Calu3 (cell line): ENCODE measurements around the gene FRMD5. TPM values are rescaled to one million over a fixed set of nuclear protein-coding genes. Genes with fewer than 3 reads are reported as not detected.

Experiments used
- BruUV-seq: library from RNA; stranded (reverse); fragments of 400-500 nt; replicated peaks from 2 replicates; lab custom pipeline; 2021; lab: Mats Ljungman, UMichigan
- CTCF ChIA-PET: fragments of 300-600 bp; sonication (Branson Sonifier 250); formaldehyde crosslinking; loops from one replicate; lab custom pipeline; 2022; ENCODE audit warnings: antibody characterized with exemption; lab: Charles Lee
- DNase-seq: peaks from one replicate; pipeline ENCODE4 v3.0.0; 2022
- H3K27ac Mint-ChIP-seq: one replicate; pipeline ENCODE4 v1.8.0; 2022; ENCODE audit warnings: mixed read lengths; ENCODE audit not compliant: unreplicated experiment
- H3K27me3 Mint-ChIP-seq: one replicate; pipeline ENCODE4 v1.8.0; 2022; ENCODE audit warnings: mixed read lengths; ENCODE audit not compliant: unreplicated experiment
- H3K36me3 Mint-ChIP-seq: one replicate; pipeline ENCODE4 v1.8.0; 2022; ENCODE audit warnings: mild to moderate bottlenecking, moderate library complexity, mixed read lengths; ENCODE audit not compliant: insufficient read depth, unreplicated experiment
- H3K4me1 Mint-ChIP-seq: one replicate; pipeline ENCODE4 v1.8.0; 2022; ENCODE audit warnings: mild to moderate bottlenecking, low read depth, mixed read lengths; ENCODE audit not compliant: unreplicated experiment
- H3K4me3 Mint-ChIP-seq: one replicate; pipeline ENCODE4 v1.8.0; 2022; ENCODE audit warnings: mild to moderate bottlenecking, low read depth, moderate library complexity, mixed read lengths; ENCODE audit not compliant: unreplicated experiment
- H3K9me3 Mint-ChIP-seq: one replicate; pipeline ENCODE4 v1.8.0; 2022; ENCODE audit warnings: low read depth, mixed read lengths; ENCODE audit not compliant: unreplicated experiment
- intact Hi-C: fragments of 100-400 bp; cut with micrococcal nuclease; formaldehyde crosslinking; loops from one replicate; pipeline ENCODE4 v1.10.0; 2022; ENCODE audit not compliant: unreplicated experiment
- total RNA-seq: library from RNA; stranded (reverse); gene quantifications from 2 replicates; pipeline ENCODE4 v1.2.3, GENCODE V29; 2022
- TF ChIP-seq, protein P1 (sequence below): fragments of 200-600 bp; IDR thresholded peaks from one replicate; pipeline ENCODE4 v1.8.0; 2022; ENCODE audit warnings: antibody characterized with exemption; ENCODE audit not compliant: unreplicated experiment

The FRMD5 gene
- total RNA-seq, 1 experiment from 2014 or later, result 10.9 TPM

DNA sequence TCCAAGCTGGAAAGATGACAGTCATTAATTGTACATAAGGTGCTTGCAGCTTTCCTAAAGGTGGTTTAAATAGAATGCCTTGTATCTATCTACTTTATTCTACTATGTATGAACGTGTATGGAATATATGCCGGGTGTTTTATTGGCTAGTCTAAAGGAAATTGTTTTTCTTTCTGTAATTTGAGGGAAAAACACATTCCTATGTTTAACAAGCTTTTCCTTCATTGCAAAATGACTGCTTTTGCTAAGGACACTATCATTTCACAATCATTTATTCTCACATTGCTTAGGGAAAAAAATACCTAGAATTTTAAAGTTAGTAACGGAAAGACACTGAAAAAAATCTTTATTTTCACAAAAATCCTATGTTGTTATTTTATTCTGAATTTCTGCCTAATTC lies 226.5 kb downstream of the FRMD5 start:
- no TSS peak for BruUV-seq
- CTCF ChIA-PET, result interaction anchor here (0.6 kb wide), 1 partner anchor 208 kb away, joined by 3 read pairs; no protein-coding TSS in a partner anchor
- no peaks in the 10 kb centered on the region for H3K9me3 Mint-ChIP-seq
- TF ChIP-seq, protein P1, sequence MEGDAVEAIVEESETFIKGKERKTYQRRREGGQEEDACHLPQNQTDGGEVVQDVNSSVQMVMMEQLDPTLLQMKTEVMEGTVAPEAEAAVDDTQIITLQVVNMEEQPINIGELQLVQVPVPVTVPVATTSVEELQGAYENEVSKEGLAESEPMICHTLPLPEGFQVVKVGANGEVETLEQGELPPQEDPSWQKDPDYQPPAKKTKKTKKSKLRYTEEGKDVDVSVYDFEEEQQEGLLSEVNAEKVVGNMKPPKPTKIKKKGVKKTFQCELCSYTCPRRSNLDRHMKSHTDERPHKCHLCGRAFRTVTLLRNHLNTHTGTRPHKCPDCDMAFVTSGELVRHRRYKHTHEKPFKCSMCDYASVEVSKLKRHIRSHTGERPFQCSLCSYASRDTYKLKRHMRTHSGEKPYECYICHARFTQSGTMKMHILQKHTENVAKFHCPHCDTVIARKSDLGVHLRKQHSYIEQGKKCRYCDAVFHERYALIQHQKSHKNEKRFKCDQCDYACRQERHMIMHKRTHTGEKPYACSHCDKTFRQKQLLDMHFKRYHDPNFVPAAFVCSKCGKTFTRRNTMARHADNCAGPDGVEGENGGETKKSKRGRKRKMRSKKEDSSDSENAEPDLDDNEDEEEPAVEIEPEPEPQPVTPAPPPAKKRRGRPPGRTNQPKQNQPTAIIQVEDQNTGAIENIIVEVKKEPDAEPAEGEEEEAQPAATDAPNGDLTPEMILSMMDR, result no peak
- no peak overlapping the region for H3K27ac Mint-ChIP-seq
- DNase-seq, result no peak
- H3K4me1 Mint-ChIP-seq, result no peaks in the 10 kb centered on the region
- intact Hi-C loops, result no loop called here
- no peaks in the 10 kb centered on the region for H3K36me3 Mint-ChIP-seq
- no peaks in the 10 kb centered on the region for H3K27me3 Mint-ChIP-seq
- no peak overlapping the region for H3K4me3 Mint-ChIP-seq

DNA sequence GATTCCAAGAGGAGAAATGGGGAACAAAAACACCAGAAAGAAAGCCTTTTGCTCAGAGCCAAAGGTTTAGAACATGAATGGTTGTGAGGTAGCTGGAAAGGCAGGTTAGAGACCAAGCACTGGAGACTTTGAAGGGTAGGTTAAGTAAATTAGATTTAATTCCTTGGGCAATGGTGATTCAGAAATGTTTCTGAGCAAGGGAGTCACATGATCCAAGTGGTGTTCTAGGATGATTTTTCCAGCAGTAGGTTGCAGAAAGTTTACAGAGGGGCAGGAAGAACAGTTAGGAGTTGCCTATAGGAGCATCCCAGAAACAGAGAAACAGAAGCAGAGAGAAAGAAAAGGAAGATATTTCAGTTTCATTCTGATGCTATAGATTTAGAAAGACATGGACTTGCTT lies 228.4 kb downstream of the FRMD5 start:
- CTCF ChIA-PET, result no interaction called here
- no peak overlapping the region for H3K4me3 Mint-ChIP-seq
- no TSS peak for BruUV-seq
- DNase-seq, result no peak
- peak overlapping the region; percentile 39 for H3K27ac Mint-ChIP-seq
- intact Hi-C loops, result no loop called here
- TF ChIP-seq, protein P1, result no peak
- H3K4me1 Mint-ChIP-seq, result no peaks in the 10 kb centered on the region
- no peaks in the 10 kb centered on the region for H3K27me3 Mint-ChIP-seq
- no peaks in the 10 kb centered on the region for H3K36me3 Mint-ChIP-seq
- H3K9me3 Mint-ChIP-seq, result no peaks in the 10 kb centered on the region

DNA sequence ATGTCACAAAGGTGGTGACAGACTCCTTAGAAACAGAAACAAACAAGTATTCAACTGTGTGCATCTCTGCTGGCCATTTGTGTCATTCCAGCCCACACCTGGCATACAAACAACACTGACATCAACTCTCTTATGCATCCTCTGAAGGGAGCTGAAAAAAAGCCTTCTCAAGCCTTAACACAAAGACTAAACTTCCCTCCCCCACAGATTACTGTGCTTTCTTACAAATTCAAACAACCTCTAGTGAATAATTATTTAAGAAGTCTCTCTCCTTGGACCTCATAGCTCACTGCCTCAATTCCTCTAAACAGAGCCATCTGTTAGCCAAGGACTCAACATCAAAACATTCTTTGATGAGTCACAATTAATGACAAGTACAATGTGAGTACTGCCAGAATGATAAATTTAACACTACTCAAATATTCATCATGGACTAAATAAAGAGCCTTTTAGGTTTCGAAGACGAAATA lies 236.2 kb downstream of the FRMD5 start:
- CTCF ChIA-PET, result no interaction called here
- no TSS peak for BruUV-seq
- Mint-ChIP-seq H3K27ac (no peak overlapping the region), H3K27me3 (no peaks in the 10 kb centered on the region), H3K36me3 (no peaks in the 10 kb centered on the region), H3K4me3 (no peak overlapping the region), H3K4me1 (peaks cover 20% of the 10 kb centered on the region), H3K9me3 (no peaks in the 10 kb centered on the region)
- no peak for DNase-seq
- TF ChIP-seq, protein P1, result no peak
- intact Hi-C loops, result no loop called here

DNA sequence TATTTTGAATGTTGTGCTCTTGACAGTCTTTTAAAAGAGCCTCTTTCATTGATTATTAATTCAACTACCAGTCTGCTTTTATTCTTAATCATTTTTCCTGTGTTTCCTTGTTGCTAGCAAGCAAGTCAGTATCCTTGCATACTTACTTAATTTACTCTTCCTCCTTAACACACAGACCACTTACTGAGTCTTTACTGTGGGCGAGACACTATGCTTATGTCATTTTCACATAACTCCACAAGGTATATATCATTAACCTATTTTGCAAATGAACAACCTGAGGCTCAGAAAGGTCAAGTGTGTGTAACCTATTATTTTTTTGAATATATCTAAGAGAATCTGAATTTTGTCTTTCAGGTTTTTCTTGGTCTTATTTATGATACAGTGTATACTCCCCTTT lies 237.3 kb downstream of the FRMD5 start:
- BruUV-seq, result no TSS peak
- no peak for DNase-seq
- no peaks in the 10 kb centered on the region for H3K9me3 Mint-ChIP-seq

More for the DNA sequence above, 237.3 kb downstream of the FRMD5 start:
- CTCF ChIA-PET, result interaction anchor here (0.6 kb wide), 1 partner anchor 246 kb away, joined by 5 read pairs; no protein-coding TSS in a partner anchor
- H3K27me3 Mint-ChIP-seq, result no peaks in the 10 kb centered on the region
- H3K36me3 Mint-ChIP-seq, result no peaks in the 10 kb centered on the region
- H3K27ac Mint-ChIP-seq, result no peak overlapping the region
- TF ChIP-seq, protein P1, result no peak
- no peak overlapping the region for H3K4me3 Mint-ChIP-seq
- intact Hi-C loops, result no loop called here
- H3K4me1 Mint-ChIP-seq, result peaks cover 20% of the 10 kb centered on the region
